GM12891 (cell line): Measurements from ENCODE around the gene ZDHHC11.
"Not testable (repeated sequence)": the region's sequence is repeated elsewhere in the genome, so short reads cannot be mapped to it uniquely, and the experiment has no call there.

Experiments used
- POLR2A ChIP-seq: IDR thresholded peaks from 2 replicates; pipeline ENCODE4 v1.6.1; 2011; ENCODE audit warnings: low read depth, low read length, control low read depth
- POLR2AphosphoS5 ChIP-seq: IDR thresholded peaks from 2 replicates; pipeline ENCODE4 v1.6.1; 2011; ENCODE audit warnings: low read depth, low read length, control low read depth

- not testable (repeated sequence) for TF ChIP-seq POLR2A, POLR2AphosphoS5
Observed at GRCh38 chr5:843926-844325, 6.9 kb downstream of the ZDHHC11 start.
